Measurements from ENCODE around the gene PCDHGB3. TPM values are rescaled to one million over a fixed set of nuclear protein-coding genes. Genes with fewer than 3 reads are reported as not detected.
"Not testable (repeated sequence)": the region's sequence is repeated elsewhere in the genome, so short reads cannot be mapped to it uniquely, and the experiment has no call there.

Gene PCDHGB3
- total RNA-seq, 1 donor from 2014 or later, result 0.39 TPM

GRCh38 chr5:141345327-141345726 is 24.7 kb upstream of the PCDHGB3 start:
- Mint-ChIP-seq H3K9me3 (peaks cover 20% of the 10 kb centered on the region), H3K4me3 (no peak overlapping the region), H3K4me1 (ENCODE audit: unreplicated experiment) (no peaks in the 10 kb centered on the region), H3K27ac (no peak overlapping the region), H3K36me3 (peaks cover 3% of the 10 kb centered on the region), H3K27me3 (no peaks in the 10 kb centered on the region)
- no peak for DNase-seq (ENCODE audit: extremely low spot score, unreplicated experiment)
- no peak for TF ChIP-seq CTCF (conservative IDR thresholded peaks at IDR 0.05)

GRCh38 chr5:141346017-141346416 is 24.0 kb upstream of the PCDHGB3 start:
- not testable (repeated sequence) for H3K27me3 Mint-ChIP-seq; DNase-seq (ENCODE audit: extremely low spot score, unreplicated experiment); H3K27ac Mint-ChIP-seq; H3K4me1 Mint-ChIP-seq (ENCODE audit: unreplicated experiment); H3K4me3 Mint-ChIP-seq; H3K36me3 Mint-ChIP-seq
- H3K9me3 Mint-ChIP-seq, result peaks cover 21% of the 10 kb centered on the region

- Mint-ChIP-seq H3K4me3 (peak within 1 kb of the TSS; percentile 61), H3K36me3 (peaks cover 10% of the 10 kb centered on the region), H3K9me3 (peaks cover 16% of the 10 kb centered on the region), H3K27ac (peak within 1 kb of the TSS; percentile 31), H3K27me3 (no peaks in the 10 kb centered on the region), H3K4me1 (ENCODE audit: unreplicated experiment) (no peaks in the 10 kb centered on the region)
- no peak for DNase-seq (ENCODE audit: extremely low spot score, unreplicated experiment)
- TF ChIP-seq CTCF (conservative IDR thresholded peaks at IDR 0.05), result peak; percentile 63
These were observed 20.0 kb upstream of the PCDHGB3 start, which contains the start of gene PCDHGB1 for GRCh38 chr5:141349917-141350619. Gene PCDHGB1 (plus strand): TSS chr5:141350099. CDS start chr5:141350261, 162 bp downstream.

GRCh38 chr5:141351591-141351990 is 18.5 kb upstream of the PCDHGB3 start:
- no peak overlapping the region for H3K4me3 Mint-ChIP-seq
- DNase-seq (ENCODE audit: extremely low spot score, unreplicated experiment), result no peak
- peaks cover 10% of the 10 kb centered on the region for H3K36me3 Mint-ChIP-seq
- no peak overlapping the region for H3K27ac Mint-ChIP-seq
- no peaks in the 10 kb centered on the region for H3K4me1 Mint-ChIP-seq (ENCODE audit: unreplicated experiment)
- H3K27me3 Mint-ChIP-seq, result no peaks in the 10 kb centered on the region
- no peak for TF ChIP-seq CTCF (conservative IDR thresholded peaks at IDR 0.05)
- peaks cover 10% of the 10 kb centered on the region for H3K9me3 Mint-ChIP-seq

GRCh38 chr5:141354900-141355469 is 15.1 kb upstream of the PCDHGB3 start, which contains the start of gene PCDHGA4:
Gene PCDHGA4 (plus strand): TSS chr5:141355021. CDS start chr5:141355108, 87 bp downstream.
- Mint-ChIP-seq H3K27me3 (no peaks in the 10 kb centered on the region), H3K9me3 (peaks cover 12% of the 10 kb centered on the region), H3K4me1 (ENCODE audit: unreplicated experiment) (no peaks in the 10 kb centered on the region), H3K36me3 (peaks cover 10% of the 10 kb centered on the region), H3K4me3 (no peak within 1 kb of the TSS), H3K27ac (no peak within 1 kb of the TSS)
- DNase-seq (ENCODE audit: extremely low spot score, unreplicated experiment), result no peak
- TF ChIP-seq CTCF (conservative IDR thresholded peaks at IDR 0.05), result peak; percentile 59

GRCh38 chr5:141355641-141356040 is 14.4 kb upstream of the PCDHGB3 start:
- TF ChIP-seq CTCF (conservative IDR thresholded peaks at IDR 0.05), result no peak
- no peak for DNase-seq (ENCODE audit: extremely low spot score, unreplicated experiment)
- no peaks in the 10 kb centered on the region for H3K4me1 Mint-ChIP-seq (ENCODE audit: unreplicated experiment)
- no peak overlapping the region for H3K4me3 Mint-ChIP-seq
- peaks cover 7% of the 10 kb centered on the region for H3K36me3 Mint-ChIP-seq
- no peak overlapping the region for H3K27ac Mint-ChIP-seq
- peaks cover 9% of the 10 kb centered on the region for H3K9me3 Mint-ChIP-seq
- no peaks in the 10 kb centered on the region for H3K27me3 Mint-ChIP-seq

All from type B pancreatic cell (in vitro differentiated cells).